Stimulated activated CD8-positive, alpha-beta memory T cell treated with anti-CD3 and anti-CD28 coated beads, Interleukin-15, amount 100 ng/mL, for 4 hours (primary cell): ENCODE measurements around the gene TTC34.
"Not testable (repeated sequence)": the region's sequence is repeated elsewhere in the genome, so short reads cannot be mapped to it uniquely, and the experiment has no call there.

Experiments
- DNase-seq, 2 donors: peaks; one replicate each; pipeline ENCODE4 v3.0.0-alpha.2; 2020; ENCODE audit warnings: low read depth in 2 of 2

Gene TTC34

GRCh38 chr1:2628933-2629626 lies 172.4 kb downstream of the TTC34 start:
- no peak for DNase-seq

GRCh38 chr1:2628191-2628932 lies 173.1 kb downstream of the TTC34 start:
- no peak for DNase-seq

- DNase-seq, result no peak
These were observed 173.7 kb downstream of the TTC34 start for GRCh38 chr1:2627746-2628145.

- not testable (repeated sequence) for DNase-seq
These were observed 175.7 kb downstream of the TTC34 start for GRCh38 chr1:2625748-2626147.

GRCh38 chr1:2625311-2625710 lies 176.2 kb downstream of the TTC34 start:
- DNase-seq, result no peak

GRCh38 chr1:2624735-2625300 lies 176.7 kb downstream of the TTC34 start:
- no peak for DNase-seq

GRCh38 chr1:2623571-2624337 lies 177.7 kb downstream of the TTC34 start:
- DNase-seq, result no peak

- DNase-seq, result no peak
These were observed 183.5 kb downstream of the TTC34 start for GRCh38 chr1:2617971-2618470.

GRCh38 chr1:2614145-2614544 lies 187.3 kb downstream of the TTC34 start:
- no peak for DNase-seq

- DNase-seq, result no peak
These were observed 188.7 kb downstream of the TTC34 start for GRCh38 chr1:2612591-2613365.

- DNase-seq, result no peak
These were observed 189.7 kb downstream of the TTC34 start for GRCh38 chr1:2611621-2612437.

GRCh38 chr1:2611031-2611501 lies 190.4 kb downstream of the TTC34 start:
- no peak for DNase-seq

GRCh38 chr1:2610036-2610959 lies 191.2 kb downstream of the TTC34 start:
- DNase-seq, result no peak

- DNase-seq, result no peak
These were observed 192.0 kb downstream of the TTC34 start for GRCh38 chr1:2609319-2610035.

- DNase-seq, result no peak
These were observed 193.8 kb downstream of the TTC34 start for GRCh38 chr1:2607641-2608091.

GRCh38 chr1:2606881-2607621 lies 194.4 kb downstream of the TTC34 start:
- no peak for DNase-seq

- DNase-seq, result no peak
These were observed 195.1 kb downstream of the TTC34 start for GRCh38 chr1:2606396-2606880.
